ENCODE data around the gene ALDH1B1. TPM values are rescaled to one million over a fixed set of nuclear protein-coding genes. Genes with fewer than 3 reads are reported as not detected.

Gene ALDH1B1
- total and polyA plus RNA-seq, 2 donors (not counting 3 experiments of a cell fraction or from before 2014, with no cell fraction given), result 11.5 to 20.5 TPM

DNA sequence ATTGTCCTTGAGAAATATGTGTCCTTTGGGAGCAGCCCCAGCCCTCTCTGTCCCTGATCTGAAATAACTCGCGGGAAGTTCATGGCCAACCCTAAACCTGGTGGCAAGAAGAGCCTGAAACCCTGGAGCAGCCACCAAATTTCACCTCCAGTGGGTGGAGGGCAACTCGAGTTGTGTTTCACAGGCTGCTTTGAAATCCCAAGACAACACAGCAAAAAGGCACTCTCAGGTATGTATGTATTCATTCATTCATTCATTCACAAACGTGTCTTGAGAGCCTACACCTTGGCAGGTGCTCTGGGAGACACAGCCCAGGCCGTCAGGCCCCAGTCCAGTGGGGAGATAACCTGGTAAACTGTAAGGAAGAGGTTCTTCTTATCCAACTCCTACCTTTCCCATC, 35.7 kb upstream of the ALDH1B1 start:
- Histone ChIP-seq H3K9me1 (replicated peaks; ENCODE audit: control insufficient read depth, extremely low read depth, insufficient read depth, low read length) (no peaks in the 10 kb centered on the region), H3K27ac (ENCODE audit: insufficient read depth, low read depth, low read length) (no peak overlapping the region), H2AFZ (ENCODE audit: low read depth, low read length) (no peak overlapping the region), H3K4me3 (replicated peaks in 1 of 3; ENCODE audit: insufficient read depth in 1 of 3, low read depth in 1 of 3, low read length in 3 of 3) (no peak overlapping the region), H3K9me3 (replicated peaks; ENCODE audit: control insufficient read depth, insufficient read depth, low read length) (no peaks in the 10 kb centered on the region), H4K20me1 (replicated peaks; ENCODE audit: control insufficient read depth, extremely low read depth, insufficient read depth, low read length) (no peaks in the 10 kb centered on the region), H3K27me3 (ENCODE audit: control insufficient read depth in 2 of 2, insufficient read depth in 2 of 2, low read length in 2 of 2) (peaks cover 0 to 4% of the 10 kb centered on the region in 2 experiments), H3K4me1 (ENCODE audit: control insufficient read depth, extremely low read depth, insufficient read depth, low read length) (no peaks in the 10 kb centered on the region), H3K79me2 (ENCODE audit: control insufficient read depth, insufficient read depth, low read length) (no peaks in the 10 kb centered on the region), H3K36me3 (ENCODE audit: control insufficient read depth in 2 of 2, extremely low read depth in 1 of 2, insufficient read depth in 2 of 2, low read length in 2 of 2) (no peaks in the 10 kb centered on the region), H3K9ac (replicated peaks; ENCODE audit: extremely low read depth, insufficient read depth, low read length) (no peak overlapping the region), H3K4me2 (ENCODE audit: insufficient read depth, low read length) (no peak overlapping the region)
- dilution Hi-C loops (cut with MboI; ENCODE audit: extremely low pct_ligation_motif_present, low sequenced_read_pairs) (no loop called here), intact Hi-C loops (cut with micrococcal nuclease) (no loop called here)
- TF ChIP-seq MYC (IDR thresholded peaks at IDR 0.05; ENCODE audit: low read depth, low read length), result no peak
- TF ChIP-seq JUN (IDR thresholded peaks at IDR 0.05; ENCODE audit: borderline replicate concordance, insufficient read depth, insufficient read length, low read depth), result no peak
- TF ChIP-seq EZH2 (IDR thresholded peaks at IDR 0.05; ENCODE audit: borderline replicate concordance, low read depth, low read length, severe bottlenecking), result no peak
- TF ChIP-seq FOS (IDR thresholded peaks at IDR 0.05; ENCODE audit: borderline replicate concordance, insufficient read depth, low read length), result no peak
- no peak for TF ChIP-seq POLR2A (IDR thresholded peaks at IDR 0.05; ENCODE audit: low read depth, low read length)
- TF ChIP-seq, protein P1, sequence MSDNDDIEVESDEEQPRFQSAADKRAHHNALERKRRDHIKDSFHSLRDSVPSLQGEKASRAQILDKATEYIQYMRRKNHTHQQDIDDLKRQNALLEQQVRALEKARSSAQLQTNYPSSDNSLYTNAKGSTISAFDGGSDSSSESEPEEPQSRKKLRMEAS (IDR thresholded peaks at IDR 0.05; ENCODE audit: insufficient read depth, insufficient read length), result no peak
- TF ChIP-seq POLR2AphosphoS5 (IDR thresholded peaks at IDR 0.05; ENCODE audit: insufficient read depth, low read depth, low read length), result no peak
- TF ChIP-seq, protein P2, sequence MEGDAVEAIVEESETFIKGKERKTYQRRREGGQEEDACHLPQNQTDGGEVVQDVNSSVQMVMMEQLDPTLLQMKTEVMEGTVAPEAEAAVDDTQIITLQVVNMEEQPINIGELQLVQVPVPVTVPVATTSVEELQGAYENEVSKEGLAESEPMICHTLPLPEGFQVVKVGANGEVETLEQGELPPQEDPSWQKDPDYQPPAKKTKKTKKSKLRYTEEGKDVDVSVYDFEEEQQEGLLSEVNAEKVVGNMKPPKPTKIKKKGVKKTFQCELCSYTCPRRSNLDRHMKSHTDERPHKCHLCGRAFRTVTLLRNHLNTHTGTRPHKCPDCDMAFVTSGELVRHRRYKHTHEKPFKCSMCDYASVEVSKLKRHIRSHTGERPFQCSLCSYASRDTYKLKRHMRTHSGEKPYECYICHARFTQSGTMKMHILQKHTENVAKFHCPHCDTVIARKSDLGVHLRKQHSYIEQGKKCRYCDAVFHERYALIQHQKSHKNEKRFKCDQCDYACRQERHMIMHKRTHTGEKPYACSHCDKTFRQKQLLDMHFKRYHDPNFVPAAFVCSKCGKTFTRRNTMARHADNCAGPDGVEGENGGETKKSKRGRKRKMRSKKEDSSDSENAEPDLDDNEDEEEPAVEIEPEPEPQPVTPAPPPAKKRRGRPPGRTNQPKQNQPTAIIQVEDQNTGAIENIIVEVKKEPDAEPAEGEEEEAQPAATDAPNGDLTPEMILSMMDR (IDR thresholded peaks at IDR 0.05; ENCODE audit: extremely low read depth in 1 of 2, insufficient read depth in 1 of 2, low read depth in 1 of 2, low read length in 2 of 2), result no peak
- no peak for TF ChIP-seq GATA2 (IDR thresholded peaks at IDR 0.05; ENCODE audit: insufficient read depth, insufficient read length, low read depth, low read length)
- POLR2A ChIA-PET, result no interaction called here
- no TSS peak for BruUV-seq (replicated peaks)
- FAIRE-seq (no peak), DNase-seq (ENCODE audit: low read depth, low spot score) (no peak)
- CTCF ChIA-PET, result interaction anchor here (1.7 to 1.9 kb wide), 2 partner anchors 16 to 443 kb away, joined by 4 to 8 read pairs; no protein-coding TSS in a partner anchor

All from endothelial cell of umbilical vein (primary cell).